Stimulated activated CD4-positive, alpha-beta T cell treated with anti-CD3 and anti-CD28 coated beads, Interleukin-12 subunit alpha, Interleukin-12 subunit beta, amount 100 ng/mL, for 24 hours (primary cell): ENCODE data around the gene BIN1.
"Not testable (repeated sequence)": the region's sequence is repeated elsewhere in the genome, so short reads cannot be mapped to it uniquely, and the experiment has no call there.

Experiments
- DNase-seq, 2 experiments: peaks; one replicate each; pipeline ENCODE4 v3.0.0-alpha.2; 2020; ENCODE audit warnings: low read depth in 2 of 2

The BIN1 gene

DNA sequence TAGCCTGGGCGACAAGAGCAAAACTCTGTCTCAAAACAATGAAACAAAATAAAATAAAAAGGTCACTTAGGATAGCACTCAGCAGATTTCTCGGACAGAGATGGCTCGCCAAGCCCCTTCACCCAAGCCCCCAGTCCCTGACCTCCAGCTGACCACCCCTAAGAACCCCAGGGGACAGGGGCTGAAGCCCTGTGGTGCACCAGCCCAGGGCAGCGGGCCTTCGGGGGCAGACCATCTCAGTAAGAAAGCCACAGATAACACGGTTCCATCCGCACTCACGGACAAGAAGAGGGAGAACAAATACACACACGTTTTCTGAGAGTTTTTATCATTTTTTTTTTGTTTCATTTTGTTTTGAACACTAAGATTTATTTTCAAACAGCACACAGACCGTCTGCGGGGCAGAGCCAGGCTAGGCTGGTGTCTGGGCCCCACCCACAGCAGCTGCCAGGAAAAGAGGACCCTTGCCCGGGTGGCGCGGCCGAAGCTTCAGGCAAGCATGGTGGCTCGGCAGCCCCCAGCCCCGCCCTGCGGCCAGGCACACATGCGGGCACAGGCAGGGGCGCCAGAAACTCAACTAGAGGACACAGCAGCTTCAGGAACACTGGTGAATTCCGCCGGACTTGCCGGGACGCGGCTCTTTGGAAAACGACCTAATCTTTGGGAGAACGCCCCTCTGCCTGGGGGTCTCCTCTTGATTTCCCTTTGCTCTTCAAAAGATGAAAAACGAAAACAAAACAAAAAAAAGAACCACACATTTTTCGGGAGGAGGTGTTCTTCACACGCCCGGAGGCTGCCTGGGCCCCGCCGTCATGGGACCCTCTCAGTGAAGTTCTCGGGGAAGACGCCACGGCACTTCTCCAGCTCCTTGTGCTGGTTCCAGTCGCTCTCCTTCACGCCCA lies 59.0 kb downstream of the BIN1 start:
- no peak for DNase-seq

DNA sequence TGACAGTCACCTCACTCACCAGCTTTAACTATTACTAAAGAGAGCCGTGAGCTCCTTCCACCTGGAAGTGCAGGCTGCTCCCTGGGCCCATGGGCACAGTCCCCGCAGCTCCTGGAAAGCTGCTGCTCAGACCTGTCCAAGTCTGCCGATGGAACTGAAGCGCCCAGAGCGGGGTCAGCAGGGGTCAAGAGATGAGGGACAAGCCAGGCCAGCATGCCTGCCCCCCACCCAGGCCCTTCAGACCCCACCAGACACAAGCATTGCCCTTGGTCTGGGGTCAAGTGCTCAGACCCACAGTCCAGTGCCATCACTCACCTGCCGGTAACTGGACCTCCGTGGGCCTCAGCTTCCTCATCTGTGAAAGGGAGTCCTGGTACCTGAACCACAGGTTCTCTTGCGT lies 59.9 kb downstream of the BIN1 start:
- DNase-seq: no peak

DNA sequence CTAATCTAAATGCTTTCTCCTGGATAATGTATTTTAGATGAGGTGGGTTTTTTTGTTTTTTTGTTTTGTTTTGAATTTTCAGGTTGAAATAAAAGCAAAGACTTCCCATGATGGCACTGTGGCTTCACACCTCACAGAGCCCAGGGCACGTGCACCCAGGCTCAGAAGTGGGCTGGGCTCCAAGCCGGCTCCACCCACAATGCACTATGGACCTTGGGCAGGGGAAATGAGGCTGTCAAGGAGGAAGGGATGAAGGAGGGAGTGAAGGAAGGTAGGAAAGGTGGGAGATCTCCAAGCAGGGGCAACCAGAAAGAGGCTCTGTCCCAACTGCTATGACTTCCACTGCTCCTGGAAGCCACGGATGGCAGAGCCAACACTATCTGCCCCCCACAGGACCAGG lies 60.4 kb downstream of the BIN1 start:
- no peak for DNase-seq

DNA sequence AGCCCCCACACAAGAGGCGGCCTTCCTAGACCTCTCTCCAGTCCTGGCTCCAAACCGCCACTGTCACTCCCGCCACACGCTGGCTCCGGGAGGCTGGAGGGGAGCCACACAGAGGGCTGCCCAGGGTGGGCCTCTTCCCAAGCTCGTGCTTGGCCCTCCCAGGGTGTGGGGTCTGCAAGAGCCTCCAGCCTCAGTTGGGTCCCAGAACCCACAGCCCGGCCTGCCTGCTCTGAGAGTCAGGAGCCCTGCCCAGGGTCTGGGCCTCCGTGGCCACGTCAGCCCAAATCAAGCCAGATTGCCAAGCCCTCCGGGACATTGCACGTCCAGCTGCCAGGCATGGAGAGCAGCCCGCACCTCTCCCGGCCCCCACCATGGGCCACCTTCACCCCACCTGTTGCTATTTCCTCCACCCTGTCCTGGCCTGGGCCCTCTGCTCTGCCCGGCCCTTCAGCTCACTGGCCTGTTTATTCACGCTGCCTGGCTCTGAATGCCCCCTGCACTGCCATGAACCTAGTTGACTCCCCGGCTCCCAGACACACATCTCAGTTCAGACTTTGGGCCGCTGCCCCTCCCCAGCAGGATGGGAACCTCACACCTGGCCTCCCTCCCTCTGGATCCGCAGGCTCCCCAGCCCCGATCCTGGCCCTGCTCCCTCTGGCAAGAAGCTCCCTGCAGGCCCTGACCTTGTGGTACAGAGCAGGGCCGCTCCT lies 61.0 kb downstream of the BIN1 start:
- DNase-seq: no peak

DNA sequence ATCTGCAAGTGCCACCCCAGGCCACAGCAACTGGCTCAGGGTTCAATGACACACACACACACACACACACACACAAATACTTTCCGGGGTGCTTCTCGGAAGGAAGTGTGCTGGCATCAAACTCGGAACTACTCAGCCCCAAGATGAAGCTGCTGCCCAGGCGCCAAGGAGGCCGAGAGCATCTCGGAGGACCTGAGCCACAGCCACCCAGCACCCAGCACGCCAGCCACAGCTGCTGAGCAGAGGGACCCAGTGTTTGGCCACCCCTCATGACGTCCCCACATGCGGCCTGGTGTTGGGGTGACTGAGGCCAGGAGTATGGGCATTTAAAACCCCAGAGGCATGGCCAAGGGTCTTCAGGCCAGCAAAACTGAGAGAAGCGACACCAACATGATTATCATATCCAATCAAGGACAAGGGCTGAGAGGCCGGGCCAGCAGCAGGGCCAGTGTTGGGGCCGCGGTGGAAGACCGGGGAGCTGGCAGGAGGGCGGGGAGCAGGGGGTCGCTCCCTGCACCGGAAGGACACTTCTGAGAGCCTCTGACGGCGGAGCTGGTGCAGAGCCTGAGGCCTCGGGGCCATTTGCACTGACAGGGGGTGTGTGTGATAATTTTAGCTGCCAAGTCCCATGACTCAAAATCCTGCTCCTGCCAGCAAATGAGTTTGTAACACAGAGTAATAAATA lies 61.8 kb downstream of the BIN1 start:
- no peak for DNase-seq

DNA sequence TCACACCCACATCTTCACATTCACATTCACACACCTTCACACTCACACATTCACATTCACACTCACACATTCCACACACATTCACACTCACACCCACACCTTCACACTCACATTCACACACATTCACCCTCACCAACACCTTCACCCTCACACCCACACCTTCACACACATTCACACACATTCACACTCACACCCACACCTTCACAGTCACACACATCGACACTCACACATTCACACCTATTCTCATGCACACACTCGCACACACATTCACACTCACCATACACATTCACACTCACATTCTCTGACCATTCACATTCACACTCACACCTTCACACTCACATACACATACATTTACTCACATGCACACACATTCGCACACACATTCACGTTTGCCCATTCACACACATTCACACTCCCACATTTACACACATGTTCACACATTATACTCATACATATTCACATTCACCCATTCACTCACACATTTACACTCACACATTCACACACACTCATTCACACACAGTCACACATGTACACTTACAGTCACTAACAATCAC lies 62.7 kb downstream of the BIN1 start:
- DNase-seq: no peak

DNA sequence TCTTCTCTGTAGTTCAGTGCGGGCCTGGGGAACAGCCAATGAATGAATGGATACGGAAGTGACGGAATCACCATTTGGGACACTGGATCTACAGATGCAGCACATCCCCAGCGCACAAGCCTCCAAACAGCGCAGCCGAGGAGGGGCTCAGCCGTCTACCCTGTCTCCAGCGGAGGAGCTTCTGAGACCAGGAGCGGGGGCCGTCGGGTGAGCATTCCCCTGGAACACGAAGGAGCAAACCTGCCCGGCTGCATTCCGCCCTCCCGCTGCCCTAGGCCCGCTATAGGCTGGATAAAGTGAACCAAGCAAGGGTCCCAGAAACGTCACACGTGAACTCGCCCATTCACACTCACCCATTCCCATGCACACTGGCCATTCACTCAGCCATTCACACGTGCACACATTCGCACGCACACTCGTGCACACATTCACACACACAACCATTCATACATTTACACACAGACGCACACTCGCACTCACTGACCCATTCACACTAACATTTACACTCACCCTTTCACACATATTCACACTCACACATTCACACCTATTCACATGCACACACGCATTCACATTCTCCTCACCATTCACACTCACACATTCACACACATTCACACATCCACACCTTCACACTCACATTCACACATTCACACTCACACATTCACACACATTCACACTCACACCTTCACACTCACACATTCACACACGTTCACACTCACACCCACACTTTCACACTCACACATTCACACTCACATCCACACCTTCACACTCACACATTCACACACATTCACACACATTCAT lies 63.4 kb downstream of the BIN1 start:
- no peak for DNase-seq

DNA sequence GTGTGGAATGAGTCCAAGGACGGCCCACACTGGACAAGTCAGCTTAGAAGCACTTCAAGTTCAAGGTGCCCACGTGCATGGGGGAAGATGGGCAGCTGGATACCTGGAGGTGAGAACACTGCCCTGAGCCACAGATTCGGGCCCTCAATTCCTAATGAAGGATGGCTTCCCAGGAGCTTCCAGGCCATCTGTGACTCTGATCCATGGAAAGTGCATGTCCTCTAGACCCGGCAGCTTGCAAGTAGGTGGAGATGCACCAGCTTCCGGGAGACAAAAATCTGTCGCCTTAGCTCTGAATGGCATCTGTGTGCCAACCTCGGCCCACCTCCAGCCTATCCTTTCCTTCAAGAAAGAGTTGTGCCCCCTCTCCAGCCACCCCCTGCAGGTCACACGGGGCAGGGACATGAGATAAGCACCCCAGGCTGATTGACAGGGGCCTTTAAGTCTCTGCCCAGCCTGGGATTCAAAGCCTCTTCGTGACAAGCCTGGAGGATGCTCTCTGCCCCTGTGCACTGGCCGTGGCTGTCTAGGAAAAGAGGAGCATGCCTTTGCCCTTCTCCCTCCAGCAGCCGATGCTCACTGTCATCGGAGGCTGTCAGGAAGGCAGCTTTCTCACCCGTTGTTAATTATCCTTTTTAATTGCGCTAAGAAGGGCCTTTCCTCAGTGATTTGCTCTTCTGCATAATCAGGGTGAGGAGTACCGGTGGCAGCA lies 65.5 kb downstream of the BIN1 start:
- no peak for DNase-seq

DNA sequence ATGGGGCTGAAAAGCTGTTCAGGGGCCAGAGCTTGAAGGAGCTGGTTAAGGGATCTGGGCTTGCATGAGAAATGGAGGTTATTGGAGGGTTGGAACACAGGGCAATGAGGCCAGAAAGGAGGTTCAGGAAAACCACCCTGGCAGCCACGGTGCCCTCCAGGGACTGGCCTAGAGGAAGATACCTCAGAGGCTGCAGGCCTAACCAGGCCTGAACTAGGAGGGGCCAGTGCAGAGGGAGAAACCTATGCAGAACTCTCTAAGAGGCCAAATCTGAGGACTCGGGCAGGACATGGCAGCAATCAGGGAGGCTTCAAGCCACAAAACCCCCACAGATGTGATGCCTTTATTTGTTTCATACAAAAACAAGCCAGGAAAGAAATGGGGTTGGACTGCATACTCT lies 66.8 kb downstream of the BIN1 start:
- DNase-seq: no peak

DNA sequence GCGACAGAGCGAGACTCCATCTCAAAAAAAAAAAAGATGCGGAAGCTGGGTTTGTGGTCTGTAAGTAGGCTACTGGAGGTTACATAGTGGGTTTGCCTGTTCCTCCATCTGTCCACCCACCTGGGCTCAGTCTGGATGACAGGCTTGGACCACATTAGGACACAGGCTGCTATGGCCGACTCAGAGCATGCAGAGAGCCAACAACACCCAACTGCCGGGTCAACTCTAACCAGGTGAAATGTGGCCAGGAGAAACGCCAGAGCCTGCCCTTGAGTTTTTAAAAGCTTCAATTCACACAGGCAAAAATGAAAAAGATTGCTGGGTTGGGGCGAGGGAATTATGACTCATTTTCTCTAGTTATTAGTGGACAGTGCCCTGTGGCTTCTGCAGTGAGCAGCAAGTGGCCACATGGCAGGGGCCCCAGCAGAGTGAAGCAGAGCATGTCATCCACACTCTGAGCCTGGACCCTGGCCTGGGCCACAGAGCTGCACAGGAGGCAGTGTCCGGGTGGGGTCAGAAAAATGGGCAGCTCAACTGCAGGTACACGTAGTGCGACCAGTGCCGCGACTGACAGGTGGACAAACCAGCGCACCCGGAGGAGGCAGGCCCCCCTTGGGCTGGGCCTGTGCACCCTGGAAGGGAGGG lies 67.4 kb downstream of the BIN1 start:
- DNase-seq: no peak

DNA sequence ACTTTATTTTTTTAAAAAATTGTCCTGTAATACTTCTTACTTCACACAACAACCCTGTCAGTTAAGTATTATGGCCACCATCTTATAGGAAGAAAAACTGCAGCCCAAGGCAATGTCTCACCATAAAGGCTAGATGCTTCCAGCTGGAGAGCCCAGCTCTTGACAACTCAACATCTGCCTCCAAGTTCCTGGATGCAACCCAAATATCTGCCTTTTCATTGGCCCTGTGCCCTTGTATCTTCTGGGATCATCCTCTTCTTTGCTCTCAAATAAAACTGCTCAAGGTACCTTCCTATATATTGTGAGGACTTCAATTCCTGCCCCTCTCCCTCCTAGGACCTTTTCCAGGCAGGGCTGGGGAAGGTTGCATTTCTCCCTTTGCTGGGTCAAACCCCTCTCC lies 69.5 kb downstream of the BIN1 start:
- no peak for DNase-seq

DNA sequence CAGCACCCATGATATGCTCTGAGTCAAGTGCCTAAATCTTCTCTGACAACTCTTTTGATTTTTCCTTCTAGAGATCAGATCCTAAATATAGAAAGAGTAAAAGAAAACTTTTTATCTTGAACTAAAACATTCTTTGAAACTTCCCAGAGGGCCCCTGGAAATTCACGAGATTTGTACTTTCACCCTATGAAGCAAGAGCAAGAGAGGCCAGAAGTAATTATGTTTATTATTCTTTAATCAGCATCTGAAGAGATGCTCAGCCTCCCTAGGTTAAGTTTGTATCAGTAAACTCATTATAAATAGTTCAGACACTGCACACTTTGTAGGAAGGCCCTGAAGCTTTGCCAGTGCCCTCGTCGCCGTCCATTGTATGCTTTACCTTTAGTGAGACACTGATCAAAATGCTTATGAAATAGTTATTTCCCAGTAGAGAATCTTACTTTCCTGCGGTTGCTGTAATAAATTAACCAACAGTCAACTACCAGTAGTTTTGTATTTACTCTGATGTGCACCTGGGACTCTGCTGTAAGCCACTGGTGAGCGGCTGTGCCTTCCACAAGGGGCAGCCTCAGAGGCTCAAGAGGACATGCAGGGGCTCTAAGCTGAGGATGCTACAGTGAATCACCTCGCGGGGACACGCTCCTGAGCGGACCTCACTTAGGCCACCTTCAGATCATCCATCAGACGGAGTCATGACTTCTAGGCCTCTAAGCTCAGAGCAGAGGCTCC lies 71.9 kb downstream of the BIN1 start:
- no peak for DNase-seq

DNA sequence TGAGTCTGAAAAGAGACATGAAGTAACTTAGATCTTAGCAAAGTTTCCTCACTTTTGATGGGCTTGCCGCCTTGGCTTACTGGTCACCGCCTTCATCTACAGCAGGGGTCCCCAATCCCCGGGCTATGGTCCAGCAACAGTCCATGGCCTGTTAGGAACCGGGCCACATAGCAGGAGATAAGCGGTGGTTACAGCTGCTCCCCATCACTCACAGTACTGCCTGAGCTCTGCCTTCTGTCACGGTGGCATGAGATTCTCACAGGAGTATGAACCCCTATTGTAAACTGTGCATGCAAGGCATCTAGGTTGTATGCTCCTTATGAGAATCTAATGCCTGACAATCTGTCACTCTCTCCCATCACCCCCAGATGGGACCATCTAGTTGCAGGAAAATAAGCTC lies 72.9 kb downstream of the BIN1 start:
- no peak for DNase-seq

DNA sequence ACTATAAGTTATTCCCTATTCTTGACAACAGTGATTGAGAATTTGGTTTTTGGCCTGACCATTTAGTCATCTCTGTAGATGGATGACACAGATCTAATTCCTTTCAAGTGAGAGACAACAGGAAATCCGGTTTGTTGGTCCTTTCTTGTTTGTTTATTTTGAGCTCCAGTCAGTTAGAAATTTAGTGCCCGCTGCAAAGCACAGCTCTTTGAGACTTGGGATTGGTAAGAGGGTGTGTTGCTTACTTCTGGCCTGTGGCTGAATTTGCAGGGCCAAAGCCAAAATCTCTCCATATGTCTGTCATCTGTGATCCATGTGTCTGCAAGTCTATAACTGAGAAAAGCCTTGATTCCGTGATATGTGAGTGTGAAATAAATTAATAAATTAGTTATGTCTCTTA lies 74.3 kb downstream of the BIN1 start:
- no peak for DNase-seq

DNA sequence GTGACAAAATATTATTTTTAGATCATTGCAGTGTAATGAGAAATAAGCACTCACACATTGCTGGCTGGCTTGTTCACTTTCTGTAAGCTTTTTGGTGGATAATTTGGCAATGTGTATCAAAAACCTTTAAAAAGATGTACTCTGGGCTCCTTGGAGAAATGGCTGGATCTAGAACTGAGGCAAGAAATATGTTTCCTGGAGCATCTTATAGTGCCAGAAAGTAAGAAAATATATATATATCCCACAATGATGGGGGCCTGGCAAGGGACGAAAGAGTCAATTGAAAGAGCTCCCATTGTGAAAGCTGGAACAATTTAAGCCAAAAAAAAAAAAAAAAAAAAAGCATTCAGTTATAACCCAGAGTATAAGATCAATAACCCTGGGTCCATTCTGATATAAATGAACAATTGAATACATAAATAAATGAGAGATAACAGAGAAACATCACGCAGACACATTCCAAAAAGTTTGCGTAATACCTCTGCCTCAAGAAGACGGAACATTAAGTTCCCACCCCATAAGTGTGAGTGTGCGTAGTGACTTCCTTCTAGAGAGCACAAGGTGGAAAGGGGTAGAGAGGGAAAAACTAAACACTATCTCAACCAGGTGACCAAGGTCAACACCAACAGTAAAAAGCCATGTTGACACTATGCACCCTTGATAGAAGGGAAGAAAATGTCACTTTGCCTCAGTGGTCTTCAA lies 77.5 kb downstream of the BIN1 start:
- DNase-seq: no peak

DNA sequence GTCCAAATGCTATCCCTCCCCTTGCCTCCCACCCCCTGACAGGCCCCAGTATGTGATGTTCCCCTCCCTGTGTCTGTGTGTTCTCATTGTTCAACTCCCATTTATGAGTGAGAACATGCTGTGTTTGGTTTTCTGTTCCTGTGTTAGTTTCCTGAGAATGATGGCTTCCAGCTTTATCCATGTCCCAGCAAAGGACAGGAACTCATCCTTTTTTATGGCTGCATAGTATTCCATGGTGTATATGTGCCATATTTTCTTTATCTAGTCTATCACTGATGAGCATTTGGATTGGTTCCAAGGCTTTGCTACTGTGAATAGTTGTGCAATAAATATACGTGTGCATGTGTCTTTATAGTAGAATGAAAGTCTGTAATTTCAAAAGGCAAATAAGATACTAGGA lies 78.2 kb downstream of the BIN1 start:
- DNase-seq: not testable (repeated sequence)

DNA sequence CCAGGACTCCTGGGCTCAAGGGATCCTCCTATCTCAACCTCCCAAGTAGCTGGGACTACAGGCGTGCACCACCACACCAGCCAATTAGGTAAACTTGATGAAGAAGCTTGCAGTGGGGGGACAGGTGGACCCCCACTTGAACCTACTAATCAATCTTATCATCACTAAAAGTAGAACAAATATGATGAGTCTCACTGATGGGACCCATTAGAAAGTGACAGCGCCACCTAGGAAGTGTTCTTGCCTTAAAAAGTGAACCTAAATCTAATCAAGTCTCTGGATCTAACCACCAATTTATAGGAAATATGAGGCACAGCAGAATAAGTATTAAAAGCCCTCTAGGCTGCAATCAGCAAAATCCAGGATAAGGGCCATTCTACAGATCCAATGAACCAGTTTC lies 79.2 kb downstream of the BIN1 start:
- DNase-seq: no peak

DNA sequence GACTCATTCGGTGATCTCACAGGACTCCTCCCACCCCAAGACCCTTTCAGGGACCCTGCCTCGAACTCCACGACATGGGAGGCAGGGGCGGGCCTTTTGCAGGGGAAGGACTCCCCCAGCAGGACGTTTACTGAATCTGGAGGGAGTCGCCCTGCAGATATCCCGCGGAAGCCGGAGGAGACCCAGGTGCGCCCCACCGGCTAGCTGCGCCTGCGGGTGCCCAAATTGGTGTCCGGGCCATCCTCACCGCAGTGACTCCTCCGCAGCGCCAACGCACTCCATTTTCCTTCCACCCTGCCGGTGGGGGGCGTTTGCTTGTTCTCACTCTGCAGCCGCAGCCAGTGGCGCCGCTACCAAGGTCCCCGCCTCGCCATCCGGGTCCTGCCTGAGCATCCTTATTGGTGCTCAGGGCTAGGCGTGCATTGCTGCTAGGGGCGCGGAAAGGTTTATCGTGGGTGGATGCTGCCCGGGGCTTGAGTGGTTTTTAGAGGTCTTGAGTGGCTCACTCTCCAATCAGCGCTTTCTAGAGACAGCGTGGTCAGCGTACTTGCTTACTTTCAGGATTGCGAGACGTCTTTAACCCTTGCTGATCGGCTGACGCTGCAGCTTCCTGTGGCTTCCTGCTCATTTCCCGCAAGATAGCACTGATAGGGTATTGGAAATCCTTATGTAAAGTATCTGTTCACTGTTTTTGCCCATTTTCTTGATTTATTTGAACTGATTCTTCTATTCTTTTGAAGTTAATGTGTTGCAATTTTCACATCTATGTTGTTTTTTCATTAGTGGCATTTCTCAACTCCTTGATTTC lies 81.4 kb downstream of the BIN1 start:
- DNase-seq: peak; percentile 25 to 59
